ENCODE results near the gene RELL2.

RELL2 gene

DNA sequence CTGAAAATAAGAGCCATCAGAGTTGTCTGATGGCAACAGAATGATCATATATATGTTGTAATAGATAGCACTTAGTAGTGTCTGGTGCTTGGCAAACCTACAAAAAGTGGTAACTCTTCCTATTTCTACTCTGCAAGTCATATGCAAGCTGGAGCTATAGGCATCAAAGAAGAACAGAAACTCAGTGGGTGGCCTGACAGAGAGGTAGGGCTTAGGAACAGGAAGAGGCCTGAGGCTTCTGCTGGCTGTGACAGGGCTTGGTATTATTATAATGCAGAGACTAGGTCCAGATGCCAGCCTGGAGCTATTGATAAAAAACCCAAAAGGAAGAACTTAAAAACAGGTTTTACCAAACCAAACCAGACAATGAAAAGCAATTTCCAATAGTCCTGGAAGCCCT, 13.6 kb upstream of the RELL2 start:
- no peak for DNase-seq

DNA sequence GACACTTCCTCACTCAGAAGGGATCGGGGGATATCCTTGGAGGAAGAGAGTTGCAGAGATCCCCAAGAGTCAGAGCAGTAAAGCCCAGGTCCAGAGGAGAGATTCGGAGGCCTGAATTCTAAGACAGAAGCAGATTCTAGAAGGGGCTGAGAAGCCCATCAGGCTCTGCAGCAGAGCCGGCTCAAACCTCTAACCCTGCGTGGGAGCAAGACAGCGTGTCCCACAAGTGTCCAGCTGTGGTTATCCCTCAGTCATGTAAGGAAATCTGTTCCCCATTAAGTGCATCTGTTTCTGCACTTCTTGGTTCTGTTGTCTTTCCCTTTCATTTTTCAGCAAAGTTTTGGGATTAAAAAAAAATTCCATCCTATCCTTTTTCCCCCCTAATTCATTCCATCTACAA, 13.2 kb upstream of the RELL2 start:
- no peak for DNase-seq

DNA sequence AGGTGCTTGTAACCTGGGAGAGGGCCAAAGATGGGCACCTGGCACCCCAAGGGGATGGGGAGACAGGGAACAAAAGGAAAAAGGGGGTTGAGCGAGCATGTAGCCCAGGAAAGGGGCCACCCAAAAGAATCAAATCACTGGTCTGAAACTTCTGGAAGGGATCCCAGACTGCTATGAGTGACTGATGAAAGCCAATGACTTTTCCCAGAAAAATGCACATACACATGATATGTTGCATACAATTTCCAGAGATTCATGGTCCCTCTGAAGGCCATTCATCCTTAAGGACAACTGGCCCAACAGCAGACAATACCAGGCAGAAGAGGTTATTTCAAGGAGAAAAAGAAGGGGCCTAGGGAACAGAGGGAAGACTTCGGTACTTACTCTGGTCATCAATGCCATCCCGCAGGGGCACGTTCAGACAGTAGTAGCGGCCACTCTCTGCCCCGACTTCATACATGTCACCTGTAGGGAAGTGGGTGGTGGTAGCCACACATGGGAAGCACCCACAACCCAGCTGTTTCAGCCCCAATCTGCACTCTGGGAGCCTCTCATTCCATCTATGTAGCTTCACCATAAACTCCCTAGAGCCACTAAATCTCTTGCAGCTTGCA, 8.5 kb upstream of the RELL2 start:
- DNase-seq: no peak

DNA sequence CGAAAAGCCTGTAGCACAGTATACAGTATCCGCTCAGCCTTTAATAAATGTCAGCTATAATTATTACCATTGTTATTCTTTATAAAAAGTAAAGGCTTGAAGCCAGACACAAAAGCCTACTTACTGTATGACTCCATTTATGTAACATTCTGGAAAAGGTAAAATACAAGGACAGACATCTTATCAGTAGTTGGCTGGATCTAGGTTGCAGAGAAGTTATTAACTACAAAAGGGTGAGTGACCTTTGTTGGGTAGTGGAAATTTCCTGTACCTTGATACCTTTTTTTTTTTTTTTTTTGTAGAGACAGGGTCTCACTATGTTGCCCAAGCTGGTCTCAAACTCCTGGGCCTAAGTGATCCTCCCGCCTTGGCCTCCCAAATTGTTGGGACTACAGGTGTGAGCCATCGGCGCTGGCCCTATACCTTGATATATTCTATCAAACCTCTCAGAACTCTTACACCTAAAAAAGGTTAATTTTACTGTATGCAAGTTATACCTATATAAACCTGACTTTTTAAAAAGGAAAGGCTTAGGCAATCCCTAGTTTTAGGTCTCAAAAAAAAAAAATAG, 6.1 kb upstream of the RELL2 start:
- no peak for DNase-seq

DNA sequence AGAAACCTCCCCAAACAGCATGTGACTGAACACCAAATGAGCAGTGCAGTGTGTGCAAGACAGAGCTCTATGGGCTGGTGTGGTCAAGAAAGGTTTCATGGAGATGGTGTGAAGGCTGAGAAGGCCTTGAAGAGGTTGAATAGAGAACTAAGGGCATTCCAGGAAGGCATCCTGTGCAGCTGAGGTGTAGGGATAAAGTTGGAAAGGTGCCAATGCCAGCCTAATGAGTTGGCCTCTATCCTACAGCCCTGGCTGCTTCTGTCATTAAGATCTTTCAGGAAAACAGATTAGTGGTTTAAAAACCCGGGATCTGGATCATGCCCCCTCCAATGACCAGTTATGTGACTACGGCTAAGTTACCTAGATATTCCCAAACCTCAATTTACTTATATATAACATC, 4.1 kb upstream of the RELL2 start:
- no peak for DNase-seq

DNA sequence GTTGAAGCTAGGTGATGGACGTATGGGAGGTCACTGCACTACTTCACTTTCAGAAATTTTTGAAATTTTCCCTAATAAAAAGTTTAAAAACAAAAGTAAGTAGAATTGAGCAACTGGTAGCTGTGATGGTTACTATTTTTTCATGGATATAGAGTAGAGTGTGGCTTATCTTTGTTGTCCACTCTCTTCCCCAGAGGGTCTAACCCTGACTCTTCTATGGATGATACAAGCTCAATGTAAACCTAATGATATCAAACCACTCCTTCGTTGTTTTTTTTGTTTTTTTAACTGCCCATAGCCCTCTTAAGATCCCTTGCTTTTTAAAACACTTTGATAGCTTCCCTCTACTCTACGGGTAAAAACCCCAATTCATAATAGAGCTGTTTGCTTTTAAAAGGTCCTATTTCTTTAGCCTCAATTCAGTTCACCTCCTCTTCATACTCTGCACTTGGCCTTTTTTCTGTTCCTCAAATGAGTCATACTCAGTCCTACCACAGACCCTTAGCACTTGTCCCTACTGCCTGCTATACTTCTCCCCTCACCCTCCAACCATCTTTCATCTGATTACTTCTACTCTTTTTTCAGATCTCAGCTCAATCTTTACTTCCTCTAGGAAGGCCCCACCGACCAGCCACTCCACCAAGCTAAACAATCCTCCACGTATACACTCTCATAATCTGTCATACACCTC, 2.8 kb upstream of the RELL2 start:
- no peak for DNase-seq

DNA sequence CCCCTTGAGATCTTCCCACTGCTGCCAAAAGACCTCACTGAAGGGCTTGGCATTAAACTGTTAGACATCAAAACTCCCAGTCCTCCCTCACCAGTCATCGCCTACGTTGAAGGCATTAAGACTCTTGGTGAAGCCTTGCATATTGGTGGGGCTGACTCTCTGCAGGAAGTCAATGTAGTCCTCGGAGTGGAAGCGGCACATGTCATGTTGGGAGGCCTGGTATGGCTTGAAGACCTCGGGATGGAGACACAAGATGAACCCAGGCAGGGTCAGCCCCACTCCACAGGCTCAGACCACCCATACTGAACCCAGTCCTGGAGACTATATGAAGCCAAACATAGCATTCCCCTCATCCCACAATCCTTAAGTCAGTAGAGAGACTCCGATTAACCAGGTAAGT, 2.1 kb upstream of the RELL2 start:
- no peak for DNase-seq

DNA sequence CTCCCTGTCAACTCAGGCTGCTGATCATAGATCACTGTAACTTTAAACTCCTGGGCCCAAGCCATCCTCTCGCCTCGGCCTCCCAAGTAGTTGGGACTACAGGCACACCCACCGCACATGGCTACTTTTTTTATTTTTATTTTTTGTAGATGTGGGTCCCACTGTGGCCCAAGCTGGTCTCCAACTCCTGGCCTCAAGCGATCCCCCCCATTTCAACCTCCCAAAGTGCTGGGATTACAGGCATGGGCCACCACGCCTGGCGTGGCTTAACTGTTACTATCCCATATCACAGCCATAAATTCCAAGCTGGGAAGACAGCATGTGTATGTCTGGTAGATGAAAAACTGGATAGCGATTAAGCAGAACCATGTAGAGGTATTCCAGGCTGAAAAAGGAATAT, 1.2 kb upstream of the RELL2 start:
- DNase-seq: no peak

DNA sequence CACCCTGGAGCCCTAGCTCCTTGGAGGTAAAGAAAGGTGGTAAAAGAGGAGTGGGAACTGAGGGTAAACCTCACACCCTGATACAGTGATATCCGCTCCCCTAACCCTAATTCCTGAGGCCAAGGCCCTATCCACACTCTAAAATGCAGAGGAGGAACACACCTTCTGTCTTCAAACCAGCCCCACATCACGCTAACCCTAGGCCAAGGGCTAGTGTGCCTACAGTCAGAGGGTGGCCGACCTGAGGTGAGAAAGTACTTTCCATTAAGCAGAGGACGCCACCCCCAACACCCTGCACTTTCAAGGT, 738 bp upstream of the RELL2 start:
- no peak for DNase-seq

DNA sequence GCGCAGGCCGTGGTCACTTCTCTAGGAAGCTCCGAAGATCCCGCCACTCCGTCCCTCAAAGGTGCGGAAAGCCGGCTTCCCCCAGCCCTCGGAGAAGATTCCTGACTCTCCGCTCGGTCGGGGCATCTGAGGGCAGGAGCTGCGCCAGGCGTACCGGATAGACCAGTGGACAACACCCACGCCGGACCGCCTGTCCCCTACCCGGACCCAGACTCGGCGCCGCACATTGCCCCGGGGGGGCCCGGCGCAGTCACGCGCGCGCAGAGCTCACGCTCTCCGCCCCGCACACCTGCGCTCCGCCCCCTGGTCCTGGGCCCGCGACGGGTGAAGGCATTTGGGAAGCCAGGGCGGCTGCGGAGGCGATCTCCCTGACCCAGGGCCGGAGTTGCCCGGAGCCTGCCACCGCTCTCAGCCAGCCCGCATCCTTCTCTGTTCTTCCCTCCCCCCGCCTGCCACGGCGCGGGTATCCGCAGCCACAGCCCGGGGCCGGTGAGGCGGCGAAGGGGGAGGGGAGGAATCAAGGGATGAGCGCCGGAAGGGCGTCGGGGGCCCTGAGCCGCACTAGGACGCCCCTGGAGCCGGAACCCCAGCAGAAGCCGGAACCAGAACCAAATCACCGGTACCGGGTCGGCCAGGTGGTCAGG, 448 bp downstream of the RELL2 start:
- DNase-seq: peak; percentile 30

DNA sequence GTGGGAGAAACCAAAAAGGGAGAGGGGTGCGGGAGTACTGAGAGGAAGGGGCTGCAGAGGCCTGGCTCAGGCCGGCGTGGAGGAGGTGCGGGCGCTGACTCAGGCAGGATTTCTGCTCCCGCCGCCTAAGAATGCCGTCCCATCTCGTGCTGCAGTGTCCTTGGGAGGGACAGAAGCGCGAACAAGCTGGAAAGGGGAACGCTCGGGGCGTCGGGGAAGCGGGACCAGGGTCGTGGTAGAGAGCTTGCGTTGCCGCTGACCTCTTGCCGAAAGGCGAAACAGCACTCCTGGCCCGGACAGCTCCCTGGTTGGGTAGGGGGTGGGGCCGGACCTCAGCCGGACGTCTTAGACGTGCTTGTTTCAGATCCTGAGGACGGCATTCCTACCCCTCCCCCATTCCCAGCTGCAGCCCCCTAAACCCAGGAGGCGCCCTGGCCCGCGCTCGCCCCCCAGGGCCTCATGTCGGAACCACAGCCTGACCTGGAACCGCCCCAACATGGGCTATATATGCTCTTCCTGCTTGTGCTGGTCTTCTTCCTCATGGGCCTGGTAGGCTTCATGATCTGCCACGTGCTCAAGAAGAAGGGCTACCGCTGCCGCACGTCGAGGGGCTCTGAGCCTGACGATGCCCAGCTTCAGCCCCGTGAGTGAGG, 1.1 kb downstream of the RELL2 start:
- DNase-seq: peak; percentile 31

DNA sequence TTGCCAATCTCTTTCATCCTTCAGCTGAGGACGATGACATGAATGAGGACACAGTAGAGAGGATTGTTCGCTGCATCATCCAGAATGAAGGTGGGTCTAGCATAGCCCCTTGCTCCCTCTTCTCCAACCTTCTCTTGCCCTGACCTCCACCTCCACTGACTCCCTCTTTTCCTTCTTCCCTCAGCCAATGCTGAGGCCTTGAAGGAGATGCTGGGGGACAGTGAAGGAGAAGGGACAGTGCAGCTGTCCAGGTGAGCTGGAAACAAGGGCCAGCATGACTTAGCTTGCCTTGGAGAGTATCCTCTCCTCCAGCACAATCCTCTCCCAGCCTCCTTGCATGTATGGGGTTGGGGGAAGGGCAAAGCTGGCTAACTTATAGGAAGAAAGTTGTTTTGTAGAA, 2.0 kb downstream of the RELL2 start:
- no peak for DNase-seq

DNA sequence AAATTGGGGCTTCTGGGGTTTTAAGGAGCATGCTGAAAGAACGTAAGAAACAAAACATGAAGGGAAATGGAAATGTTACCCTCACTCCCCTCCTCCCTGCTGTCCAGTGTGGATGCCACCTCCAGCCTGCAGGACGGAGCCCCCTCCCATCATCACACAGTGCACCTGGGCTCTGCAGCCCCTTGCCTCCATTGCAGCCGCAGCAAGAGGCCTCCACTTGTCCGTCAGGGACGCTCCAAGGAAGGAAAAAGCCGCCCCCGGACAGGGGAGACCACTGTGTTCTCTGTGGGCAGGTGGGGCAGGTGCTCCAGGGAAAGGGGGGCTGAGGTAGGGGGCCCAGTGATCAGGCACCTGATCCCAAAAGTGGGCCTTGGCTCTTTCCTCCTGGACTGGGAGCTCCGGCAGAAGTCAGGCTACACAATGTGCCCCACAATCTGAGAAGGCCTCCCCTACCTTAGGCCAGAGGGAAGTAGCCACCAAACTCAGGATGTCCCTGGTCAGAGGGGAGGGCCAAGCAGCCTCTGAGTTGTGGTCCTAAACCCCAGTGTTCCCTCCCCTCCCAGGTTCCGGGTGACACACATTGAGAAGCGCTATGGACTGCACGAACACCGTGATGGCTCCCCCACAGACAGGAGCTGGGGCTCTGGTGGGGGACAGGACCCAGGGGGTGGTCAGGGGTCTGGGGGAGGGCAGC, 2.7 kb downstream of the RELL2 start:
- no peak for DNase-seq

DNA sequence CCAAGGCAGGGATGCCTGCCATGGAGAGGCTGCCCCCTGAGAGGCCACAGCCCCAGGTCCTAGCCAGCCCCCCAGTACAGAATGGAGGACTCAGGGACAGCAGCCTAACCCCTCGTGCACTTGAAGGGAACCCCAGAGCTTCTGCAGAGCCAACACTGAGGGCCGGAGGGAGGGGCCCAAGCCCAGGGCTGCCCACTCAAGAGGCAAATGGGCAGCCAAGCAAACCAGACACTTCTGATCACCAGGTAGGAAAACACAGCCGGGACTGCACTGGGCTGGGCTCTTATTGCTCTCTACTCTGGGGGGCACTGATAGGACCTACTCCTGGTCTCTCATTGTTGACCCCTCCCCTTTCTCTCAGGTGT, 3.2 kb downstream of the RELL2 start:
- DNase-seq: no peak

DNA sequence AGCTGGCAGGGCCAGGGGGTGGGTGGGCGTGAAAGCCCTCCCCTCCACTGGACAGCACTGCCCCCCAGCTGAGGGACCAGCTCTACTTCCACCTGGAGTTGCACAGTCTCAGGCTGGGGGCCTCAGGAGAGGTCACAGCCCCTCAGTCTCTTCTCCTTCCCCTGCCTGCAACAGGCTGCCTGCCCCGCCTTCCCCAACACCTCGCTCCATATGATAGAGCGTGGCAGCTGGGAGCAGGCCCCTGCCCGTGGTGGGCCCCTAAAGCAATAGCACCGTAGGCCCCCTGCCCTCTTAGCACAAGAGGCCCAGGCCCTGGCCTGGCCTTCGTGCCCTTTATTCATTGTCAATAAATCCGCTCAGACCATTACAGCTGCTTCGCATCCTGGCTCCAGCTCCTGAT, 3.9 kb downstream of the RELL2 start:
- no peak for DNase-seq

DNA sequence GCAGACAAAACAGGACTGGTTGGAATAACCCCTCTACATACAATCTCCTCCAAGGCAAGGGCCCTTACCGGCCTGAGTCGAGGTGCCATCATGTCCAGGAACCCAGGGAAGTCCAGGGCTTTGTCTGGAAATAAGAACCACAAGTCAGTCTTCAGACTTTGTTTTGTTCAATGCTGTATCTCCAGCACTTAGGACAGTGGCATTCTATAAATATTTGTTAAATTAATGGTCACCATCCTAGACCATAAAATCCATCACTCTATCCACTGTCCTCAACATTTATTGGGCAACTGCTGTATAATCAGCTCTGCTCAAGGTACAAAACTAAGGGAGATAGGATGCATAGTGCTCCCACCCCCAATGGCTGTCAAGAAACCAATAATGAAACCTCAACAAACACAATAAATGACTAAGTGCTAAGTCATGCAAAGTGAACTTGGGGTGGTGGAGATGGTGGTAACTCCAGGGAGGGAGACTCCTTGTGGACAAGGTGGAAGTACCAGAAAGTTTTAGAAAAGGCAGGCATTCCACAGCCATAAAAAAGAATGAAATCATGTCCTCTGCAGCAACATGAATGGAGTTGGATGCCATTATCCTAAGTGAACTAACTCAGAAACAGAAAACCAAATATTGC, 5.0 kb downstream of the RELL2 start:
- DNase-seq: no peak

DNA sequence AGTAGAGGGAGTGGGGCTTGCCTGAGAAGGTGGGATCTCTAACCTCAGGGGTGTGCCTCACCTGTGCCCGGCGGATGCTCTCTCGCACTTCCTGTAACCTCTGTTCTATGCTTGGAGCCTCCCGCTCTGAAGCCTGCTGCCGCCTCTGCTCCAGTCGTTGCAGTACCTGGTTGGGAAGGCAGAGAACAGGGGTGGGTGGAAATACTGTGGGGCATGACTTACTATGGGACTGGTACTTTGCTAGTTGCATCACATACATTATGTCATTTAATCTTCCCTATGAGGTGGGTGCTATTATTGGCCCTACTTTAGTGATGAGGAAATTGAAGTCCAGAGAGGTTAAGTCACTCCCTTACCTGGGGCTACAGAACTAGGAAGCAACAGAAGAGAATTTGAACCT, 9.2 kb downstream of the RELL2 start:
- no peak for DNase-seq

DNA sequence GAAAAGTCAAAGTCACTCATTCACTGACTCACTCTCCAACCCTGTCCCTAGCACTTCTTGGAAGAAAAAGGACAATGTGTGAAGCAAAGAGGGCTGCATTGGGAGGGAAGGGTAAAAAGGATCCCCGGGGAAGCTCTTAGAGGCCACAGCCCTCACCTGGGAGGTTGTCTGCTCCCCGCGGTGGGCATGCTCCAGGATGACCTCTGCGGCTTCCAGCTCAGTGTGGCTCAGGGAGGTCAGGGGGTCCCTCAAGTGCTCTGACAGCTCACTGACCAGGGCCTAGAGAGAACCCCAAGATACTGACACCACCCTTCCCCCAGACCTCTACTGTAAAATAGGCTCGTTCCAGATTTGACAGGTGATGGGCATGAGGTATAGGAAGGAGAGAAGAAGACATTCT, 10.4 kb downstream of the RELL2 start:
- DNase-seq: no peak

DNA sequence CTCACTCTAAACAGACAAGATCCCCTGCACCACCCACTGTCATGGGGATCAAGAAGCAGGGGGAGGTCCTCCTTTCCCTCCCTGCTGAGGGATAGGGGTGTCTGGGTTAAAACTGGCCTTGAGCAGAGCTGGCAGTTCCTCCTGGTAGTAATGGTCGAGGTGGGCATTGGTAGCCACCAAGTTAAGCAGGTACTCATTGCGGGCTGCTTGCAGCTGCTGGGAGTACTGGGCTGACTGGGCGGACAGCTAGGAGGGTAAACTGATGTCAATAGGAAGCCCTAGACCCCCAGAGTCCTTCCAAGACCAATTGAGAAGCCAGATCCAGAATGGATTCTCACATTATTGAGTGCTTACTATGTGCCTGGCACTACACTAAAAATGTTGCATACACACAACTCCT, 11.1 kb downstream of the RELL2 start:
- no peak for DNase-seq

DNA sequence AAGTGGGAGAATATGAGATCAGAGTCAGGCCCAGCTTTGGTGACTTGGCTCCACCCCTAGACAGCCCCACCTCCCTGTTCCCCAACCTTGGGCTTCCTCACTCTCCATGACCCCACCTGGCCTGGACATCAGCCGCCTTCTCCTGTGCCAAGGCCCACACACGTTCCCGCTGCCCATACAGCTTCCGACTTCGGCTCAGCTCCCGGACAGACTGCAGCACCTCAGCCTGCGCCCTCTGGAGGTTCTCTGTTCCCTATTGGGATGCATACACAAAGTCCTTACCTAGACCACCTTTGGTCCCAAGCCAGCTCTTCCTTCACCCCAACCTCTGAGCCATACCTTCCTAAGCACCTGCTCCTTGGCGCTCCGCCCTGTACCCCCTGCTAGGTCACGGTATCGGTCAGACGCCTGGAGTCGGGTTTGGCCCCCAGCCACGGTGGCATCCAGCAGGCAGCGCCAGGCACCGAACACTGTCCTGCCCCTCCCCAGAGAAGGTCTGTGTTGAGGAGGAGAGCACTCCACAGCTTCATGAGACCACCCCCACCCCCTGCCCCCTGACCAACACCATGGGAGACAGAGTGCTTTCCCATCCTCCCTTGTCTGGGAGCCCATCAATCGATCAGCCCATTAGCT, 12.4 kb downstream of the RELL2 start:
- no peak for DNase-seq

DNA sequence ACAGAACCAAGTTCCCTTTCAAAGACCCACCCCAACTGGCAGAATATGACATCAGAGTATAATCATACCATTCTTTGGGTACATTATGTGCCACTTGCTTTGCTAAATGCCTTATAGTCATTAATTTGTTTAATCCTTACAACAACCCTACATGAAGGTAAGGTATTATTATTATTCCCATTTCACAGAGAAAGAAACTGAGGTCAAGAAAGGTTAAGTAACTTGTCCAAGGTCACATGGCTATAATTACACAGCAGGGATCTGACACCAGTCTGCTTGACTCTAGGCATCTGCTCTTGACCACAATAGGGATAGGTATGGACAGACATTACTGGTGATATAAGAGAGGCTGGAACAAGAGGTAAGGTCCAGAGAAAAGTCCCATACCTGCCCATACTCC, 13.2 kb downstream of the RELL2 start:
- no peak for DNase-seq
